H9 (cell line): Measurements from ENCODE around the gene BSN. TPM values are rescaled to one million over a fixed set of nuclear protein-coding genes. Genes with fewer than 3 reads are reported as not detected.
A peak's percentile ranks its signal among the peaks of the same experiment; 100 is the strongest.

Experiments used
- DNase-seq: peaks from one replicate; pipeline ENCODE4 v3.0.0-alpha.2; 2017
- H2AFZ ChIP-seq: one replicate; pipeline ENCODE4 v1.6.1; 2013; ENCODE audit warnings: mild to moderate bottlenecking, low read length, control low read depth, moderate library complexity
- H2AK5ac ChIP-seq: 2 replicates; pipeline ENCODE4 v1.6.1; 2013; ENCODE audit warnings: low read length, control low read depth, mixed read lengths; ENCODE audit not compliant: insufficient read length
- H2BK120ac ChIP-seq: one replicate; pipeline ENCODE4 v1.6.1; 2013; ENCODE audit warnings: low read depth, mild to moderate bottlenecking, low read length, control low read depth, inconsistent platforms; ENCODE audit not compliant: poor library complexity, severe bottlenecking
- H2BK12ac ChIP-seq: 2 replicates; pipeline ENCODE4 v1.6.1; 2013; ENCODE audit warnings: low read length, control low read depth, mixed read lengths, low read depth; ENCODE audit not compliant: insufficient read length
- H2BK15ac ChIP-seq: 2 replicates; pipeline ENCODE4 v1.6.1; 2013; ENCODE audit warnings: low read depth, low read length, control low read depth
- H2BK20ac ChIP-seq: one replicate; pipeline ENCODE4 v1.6.1; 2013; ENCODE audit warnings: low read depth, mild to moderate bottlenecking, low read length, control low read depth, inconsistent platforms; ENCODE audit not compliant: poor library complexity, severe bottlenecking
- H2BK5ac ChIP-seq: 2 replicates; pipeline ENCODE4 v1.6.1; 2013; ENCODE audit warnings: low read length, control low read depth, mixed read lengths; ENCODE audit not compliant: insufficient read length
- H3K14ac ChIP-seq: 2 replicates; pipeline ENCODE4 v1.6.1; 2013; ENCODE audit warnings: low read length, control low read depth; ENCODE audit not compliant: insufficient read depth
- H3K18ac ChIP-seq: 2 replicates; pipeline ENCODE4 v1.6.1; 2013; ENCODE audit warnings: low read depth, mild to moderate bottlenecking, mixed read lengths, low read length, control low read depth; ENCODE audit not compliant: insufficient read length
- H3K23ac ChIP-seq: 2 replicates; pipeline ENCODE4 v1.6.1; 2013; ENCODE audit warnings: low read length, control low read depth, mixed read lengths, low read depth; ENCODE audit not compliant: insufficient read length
- H3K23me2 ChIP-seq: 2 replicates; pipeline ENCODE4 v1.6.1; 2013; ENCODE audit warnings: low read depth, mild to moderate bottlenecking, mixed read lengths, low read length, control low read depth; ENCODE audit not compliant: insufficient read length, poor library complexity, severe bottlenecking
- H3K27ac ChIP-seq: 2 replicates; pipeline ENCODE4 v1.5.1; 2013; ENCODE audit warnings: low read length, control low read depth, mixed read lengths, low read depth; ENCODE audit not compliant: insufficient read length
- H3K27me3 ChIP-seq: 2 replicates; pipeline ENCODE4 v1.6.1; 2013; ENCODE audit warnings: low read length, control low read depth, inconsistent platforms; ENCODE audit not compliant: insufficient read depth
- H3K4ac ChIP-seq: 2 replicates; pipeline ENCODE4 v1.6.1; 2013; ENCODE audit warnings: low read depth, mild to moderate bottlenecking, control low read depth, inconsistent platforms, low read length, moderate library complexity
- H3K4me1 ChIP-seq: 2 replicates; pipeline ENCODE4 v1.6.1; 2013; ENCODE audit warnings: low read length, control low read depth, inconsistent platforms; ENCODE audit not compliant: insufficient read depth
- H3K4me2 ChIP-seq: 2 replicates; pipeline ENCODE4 v1.6.1; 2013; ENCODE audit warnings: low read length, control low read depth, mixed read lengths; ENCODE audit not compliant: insufficient read length, insufficient read depth
- H3K56ac ChIP-seq: 2 replicates; pipeline ENCODE4 v1.6.1; 2013; ENCODE audit warnings: low read depth, mild to moderate bottlenecking, mixed read lengths, low read length, control low read depth; ENCODE audit not compliant: insufficient read length
- H3K79me1 ChIP-seq: 2 replicates; pipeline ENCODE4 v1.6.1; 2013; ENCODE audit warnings: low read depth, mild to moderate bottlenecking, moderate library complexity, low read length, control low read depth, inconsistent platforms; ENCODE audit not compliant: insufficient read depth, poor library complexity, severe bottlenecking
- H3K79me2 ChIP-seq: 2 replicates; pipeline ENCODE4 v1.6.1; 2013; ENCODE audit warnings: low read length, control low read depth, inconsistent platforms; ENCODE audit not compliant: insufficient read depth
- H3K9ac ChIP-seq: 2 replicates; pipeline ENCODE4 v1.6.1; 2013; ENCODE audit warnings: low read length, control low read depth, mixed read lengths; ENCODE audit not compliant: insufficient read length; ENCODE audit errors: extremely low read depth
- H3K9me3 ChIP-seq: one replicate; pipeline ENCODE4 v1.6.1; 2013; ENCODE audit warnings: low read depth, low read length, inconsistent platforms; ENCODE audit not compliant: control insufficient read depth
- H3T11ph ChIP-seq: one replicate; pipeline ENCODE4 v1.6.1; 2013; ENCODE audit warnings: mild to moderate bottlenecking, low read length, control low read depth, inconsistent platforms
- H4K20me1 ChIP-seq: one replicate; pipeline ENCODE4 v1.6.1; 2013; ENCODE audit not compliant: control insufficient read depth, insufficient read length, insufficient read depth
- H4K5ac ChIP-seq: 2 replicates; pipeline ENCODE4 v1.6.1; 2013; ENCODE audit warnings: low read depth, mild to moderate bottlenecking, mixed read lengths, low read length, control low read depth; ENCODE audit not compliant: insufficient read length
- H4K8ac ChIP-seq: replicated peaks from 2 replicates; pipeline ENCODE4 v1.6.1; 2013; ENCODE audit warnings: low read length, control low read depth, mixed read lengths, low read depth; ENCODE audit not compliant: insufficient read length
- H4K91ac ChIP-seq: 2 replicates; pipeline ENCODE4 v1.6.1; 2013; ENCODE audit warnings: low read depth, mild to moderate bottlenecking, moderate library complexity, mixed read lengths, low read length, control low read depth; ENCODE audit not compliant: insufficient read length
- H3K27ac Mint-ChIP-seq, 3 experiments: 2 replicates in 2 of 3; 3 replicates in 1 of 3; pipeline ENCODE4 v1.8.0; 2020 to 2021; ENCODE audit warnings: mixed read lengths in 3 of 3, mild to moderate bottlenecking in 1 of 3, moderate library complexity in 1 of 3
- H3K27me3 Mint-ChIP-seq: 2 replicates; pipeline ENCODE4 v1.8.0; 2021; ENCODE audit warnings: low read depth, mild to moderate bottlenecking, moderate library complexity, mixed read lengths
- H3K36me3 Mint-ChIP-seq, 3 experiments: 2 replicates in 2 of 3; 3 replicates in 1 of 3; pipeline ENCODE4 v1.8.0; 2020 to 2021; ENCODE audit warnings: low read depth in 3 of 3, mixed read lengths in 3 of 3; ENCODE audit not compliant: insufficient read depth in 1 of 3
- H3K4me1 Mint-ChIP-seq, 2 experiments: 2 replicates each; pipeline ENCODE4 v1.8.0; 2020; ENCODE audit warnings: mixed read lengths in 2 of 2
- H3K4me3 Mint-ChIP-seq, 2 experiments: 2 replicates in 1 of 2; 3 replicates in 1 of 2; pipeline ENCODE4 v1.8.0; 2020 to 2021; ENCODE audit warnings: mild to moderate bottlenecking in 2 of 2, mixed read lengths in 2 of 2, moderate library complexity in 1 of 2
- H3K9me3 Mint-ChIP-seq, 2 experiments: 2 replicates in 1 of 2; 3 replicates in 1 of 2; pipeline ENCODE4 v1.8.0; 2020; ENCODE audit warnings: mild to moderate bottlenecking in 2 of 2, mixed read lengths in 2 of 2, moderate library complexity in 1 of 2
- WGBS: extraction: QIAGEN DNeasy Blood & Tissue Kit; methylation state at CpG from one replicate; pipeline ENCODE4 v1.1.7; 2013; ENCODE audit warnings: missing lambda C conversion rate, low lambda C conversion rate, mixed read lengths; ENCODE audit not compliant: insufficient read length; ENCODE audit errors: extremely low coverage; 5-methylcytosine and 5-hydroxymethylcytosine counted together
- total RNA-seq: library from RNA; stranded (reverse); gene quantifications from 2 replicates; pipeline ENCODE4 v1.2.1, GENCODE V29; 2021
- TF ChIP-seq, protein P1 (sequence below): fragments of 200-600 bp; sonication (generic); conservative IDR thresholded peaks from 3 replicates; pipeline ENCODE4 v1.8.0; 2021; ENCODE audit warnings: antibody characterized with exemption, mild to moderate bottlenecking

BSN gene
- total RNA-seq, 1 experiment from 2014 or later: 2.4 TPM

DNA sequence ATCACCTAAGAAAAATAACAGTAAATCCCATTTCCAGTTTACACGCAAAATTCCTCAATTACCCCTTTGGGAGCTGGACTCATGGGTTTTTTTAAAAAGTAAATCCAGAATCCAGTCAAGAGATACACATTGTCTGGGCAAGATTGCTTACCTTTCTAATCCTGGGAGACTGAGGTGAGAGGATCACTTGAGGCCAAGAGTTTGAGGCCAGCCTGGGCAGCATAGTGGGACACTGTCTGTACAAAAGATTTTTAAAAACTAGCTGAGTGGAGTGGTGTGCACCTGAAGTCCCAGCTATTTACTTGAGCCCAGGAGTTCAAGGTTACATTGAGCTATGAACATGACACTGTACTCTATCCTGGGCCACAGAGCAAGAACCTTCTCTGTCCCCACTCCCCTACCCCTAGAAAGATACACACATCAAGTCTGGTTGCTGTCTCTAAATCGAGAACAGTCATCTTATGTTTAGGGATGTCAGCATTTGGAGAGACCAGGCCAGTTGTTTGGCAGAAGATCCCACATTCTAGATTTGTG is 45.2 kb upstream of the BSN start:
- Histone ChIP-seq H2BK20ac (no peak overlapping the region), H4K5ac (no peak overlapping the region), H3K79me1 (peaks cover 5% of the 10 kb centered on the region), H3K4ac (no peak overlapping the region), H2BK5ac (no peak overlapping the region), H3K56ac (no peak overlapping the region), H3K4me2 (no peak overlapping the region), H2AFZ (no peak overlapping the region), H3K18ac (no peak overlapping the region), H3K27ac (no peak overlapping the region), H3K23me2 (no peaks in the 10 kb centered on the region), H4K91ac (no peak overlapping the region), H3K14ac (no peak overlapping the region), H3K23ac (no peak overlapping the region), H3K9me3 (no peaks in the 10 kb centered on the region), H2AK5ac (no peak overlapping the region), H3T11ph (no peak overlapping the region), H2BK12ac (no peak overlapping the region), H2BK15ac (no peak overlapping the region), H3K79me2 (peaks cover 2% of the 10 kb centered on the region; the same call in 1 of the 2 replicates), H4K20me1 (no peaks in the 10 kb centered on the region), H3K4me1 (no peaks in the 10 kb centered on the region), H3K9ac (no peak overlapping the region), H2BK120ac (no peak overlapping the region), H3K27me3 (no peaks in the 10 kb centered on the region), H4K8ac (no peak overlapping the region)
- WGBS: no CpG with 5 or more reads among the region's 2 CpGs
- TF ChIP-seq, protein P1, sequence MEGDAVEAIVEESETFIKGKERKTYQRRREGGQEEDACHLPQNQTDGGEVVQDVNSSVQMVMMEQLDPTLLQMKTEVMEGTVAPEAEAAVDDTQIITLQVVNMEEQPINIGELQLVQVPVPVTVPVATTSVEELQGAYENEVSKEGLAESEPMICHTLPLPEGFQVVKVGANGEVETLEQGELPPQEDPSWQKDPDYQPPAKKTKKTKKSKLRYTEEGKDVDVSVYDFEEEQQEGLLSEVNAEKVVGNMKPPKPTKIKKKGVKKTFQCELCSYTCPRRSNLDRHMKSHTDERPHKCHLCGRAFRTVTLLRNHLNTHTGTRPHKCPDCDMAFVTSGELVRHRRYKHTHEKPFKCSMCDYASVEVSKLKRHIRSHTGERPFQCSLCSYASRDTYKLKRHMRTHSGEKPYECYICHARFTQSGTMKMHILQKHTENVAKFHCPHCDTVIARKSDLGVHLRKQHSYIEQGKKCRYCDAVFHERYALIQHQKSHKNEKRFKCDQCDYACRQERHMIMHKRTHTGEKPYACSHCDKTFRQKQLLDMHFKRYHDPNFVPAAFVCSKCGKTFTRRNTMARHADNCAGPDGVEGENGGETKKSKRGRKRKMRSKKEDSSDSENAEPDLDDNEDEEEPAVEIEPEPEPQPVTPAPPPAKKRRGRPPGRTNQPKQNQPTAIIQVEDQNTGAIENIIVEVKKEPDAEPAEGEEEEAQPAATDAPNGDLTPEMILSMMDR: no peak
- peaks cover 12 to 30% (median 29%) of the 10 kb centered on the region in 3 experiments; a peak in 6 of 7 replicates for H3K36me3 Mint-ChIP-seq
- H3K4me1 Mint-ChIP-seq: no peaks in the 10 kb centered on the region
- H3K4me3 Mint-ChIP-seq: no peak overlapping the region
- DNase-seq: no peak
- H3K9me3 Mint-ChIP-seq: no peaks in the 10 kb centered on the region
- H3K27ac Mint-ChIP-seq: peak overlapping the region in 1 of 3 experiments; percentile 8; a peak in 1 of 7 replicates
- H3K27me3 Mint-ChIP-seq: no peaks in the 10 kb centered on the region
